HG03039 (cell line): ENCODE measurements around the gene IP6K3.

Experiments used
- ATAC-seq: cut with Tn5 transposase; IDR thresholded peaks from one replicate; pipeline ENCODE4 v1.9.1; 2021; ENCODE audit warnings: mild to moderate bottlenecking, moderate library complexity; ENCODE audit not compliant: unreplicated experiment

Gene IP6K3

DNA sequence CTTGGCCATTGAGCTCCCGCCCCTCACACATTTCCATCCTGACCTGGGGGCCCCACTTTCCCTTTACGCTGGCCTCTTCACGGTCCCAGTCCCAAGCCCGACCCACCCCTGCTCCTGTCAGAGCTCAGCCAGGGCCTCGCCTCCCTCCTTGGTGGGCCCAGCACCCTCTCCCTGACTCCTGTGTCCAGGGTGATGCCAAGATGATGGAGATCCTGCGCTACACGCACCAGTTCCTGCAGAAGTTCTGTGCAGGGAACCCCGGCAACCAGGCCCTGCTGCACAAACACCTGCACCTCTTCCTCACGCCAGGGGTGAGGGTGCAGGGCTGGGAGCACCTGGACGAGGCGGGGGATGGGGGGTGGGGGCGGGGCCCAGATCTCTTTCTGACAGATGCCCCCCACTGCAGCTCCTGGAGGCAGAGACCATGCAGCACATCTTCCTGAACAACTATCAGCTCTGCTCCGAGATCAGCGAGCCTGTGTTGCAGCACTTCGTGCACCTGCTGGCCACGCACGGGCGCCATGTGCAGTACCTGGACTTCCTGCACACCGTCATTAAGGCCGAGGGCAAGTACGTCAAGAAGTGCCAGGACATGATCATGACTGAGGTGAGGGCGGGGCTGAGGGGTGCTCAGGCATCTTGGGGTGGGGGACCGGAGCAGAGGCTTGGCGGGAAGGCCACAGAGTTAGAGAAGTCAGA is 68.3 kb downstream of the IP6K3 start:
- no peak for ATAC-seq

DNA sequence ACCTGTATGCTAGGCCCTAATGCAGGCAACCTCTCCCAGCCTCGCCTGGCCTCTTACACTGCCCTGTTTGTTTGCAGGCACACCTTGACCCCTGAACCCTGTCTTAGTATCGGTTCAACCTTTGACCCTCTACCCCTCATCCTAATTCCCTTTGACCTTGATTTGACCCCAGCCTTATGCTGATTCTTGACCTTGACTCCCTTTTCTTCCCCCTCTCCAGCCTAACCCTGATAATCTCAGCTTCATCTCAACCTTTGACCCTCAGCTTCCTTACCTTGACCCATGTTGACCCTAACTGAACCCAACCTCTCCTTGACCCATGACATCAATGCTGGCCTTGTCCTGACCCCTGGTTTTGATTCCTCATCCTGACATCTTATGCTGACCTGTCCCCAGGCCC is 69.0 kb downstream of the IP6K3 start:
- no peak for ATAC-seq

DNA sequence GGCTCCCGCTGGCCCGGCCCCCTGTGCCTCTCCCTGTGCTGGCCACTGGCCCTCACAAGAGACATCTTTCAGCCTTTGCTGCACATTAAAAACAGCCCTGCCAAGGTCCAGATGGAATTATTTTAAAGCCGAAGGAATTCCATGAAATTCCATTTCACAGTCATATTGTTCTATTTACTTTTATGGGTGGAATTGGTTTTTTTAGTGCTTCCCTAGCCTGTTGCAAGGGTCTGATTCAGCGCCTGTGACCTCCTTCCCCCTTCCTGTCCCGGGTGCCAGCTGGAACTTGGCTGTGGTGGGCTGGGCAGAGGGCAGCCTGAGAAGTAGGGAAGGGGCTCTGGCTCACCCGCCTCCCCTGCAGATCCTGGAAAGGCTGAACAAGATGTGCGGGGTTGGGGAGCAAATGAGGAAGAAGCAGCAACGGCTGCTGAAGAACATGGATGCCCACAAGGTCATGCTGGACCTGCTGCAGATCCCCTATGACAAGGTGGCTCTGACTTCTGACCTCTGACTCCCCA is 69.5 kb downstream of the IP6K3 start:
- no peak for ATAC-seq

DNA sequence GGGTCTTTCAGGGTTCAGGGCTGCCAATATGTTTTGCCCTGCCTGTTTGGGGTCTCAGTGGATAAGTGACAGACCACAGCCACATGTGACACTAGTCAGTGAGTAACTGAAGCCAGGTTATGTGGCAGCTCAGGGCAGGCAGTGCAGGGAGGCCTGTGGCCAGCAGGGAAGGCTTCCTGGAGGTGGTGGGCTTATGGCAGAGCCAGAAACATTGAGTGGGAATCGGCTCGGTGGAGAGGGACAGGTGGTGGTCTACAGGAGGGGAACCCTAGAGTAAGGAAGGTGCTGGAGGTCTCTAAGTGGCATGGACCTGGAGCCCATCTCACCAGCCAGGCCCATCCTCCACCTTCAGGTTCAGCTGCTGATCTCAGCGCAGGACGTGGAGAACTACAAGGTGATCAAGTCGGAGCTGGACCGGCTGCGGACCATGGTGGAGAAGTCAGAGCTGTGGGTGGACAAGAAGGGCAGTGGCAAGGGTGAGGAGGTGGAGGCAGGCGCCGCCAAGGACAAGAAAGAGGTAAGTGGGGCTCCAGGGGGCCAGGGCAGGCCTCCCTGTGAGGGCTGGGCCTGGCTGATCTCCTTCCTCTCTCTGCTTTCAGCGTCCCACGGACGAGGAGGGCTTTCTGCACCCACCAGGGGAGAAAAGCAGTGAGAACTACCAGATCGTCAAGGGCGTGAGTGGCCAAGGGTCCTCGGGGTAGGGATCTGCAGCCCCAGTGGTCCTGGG is 70.1 kb downstream of the IP6K3 start:
- no peak for ATAC-seq

DNA sequence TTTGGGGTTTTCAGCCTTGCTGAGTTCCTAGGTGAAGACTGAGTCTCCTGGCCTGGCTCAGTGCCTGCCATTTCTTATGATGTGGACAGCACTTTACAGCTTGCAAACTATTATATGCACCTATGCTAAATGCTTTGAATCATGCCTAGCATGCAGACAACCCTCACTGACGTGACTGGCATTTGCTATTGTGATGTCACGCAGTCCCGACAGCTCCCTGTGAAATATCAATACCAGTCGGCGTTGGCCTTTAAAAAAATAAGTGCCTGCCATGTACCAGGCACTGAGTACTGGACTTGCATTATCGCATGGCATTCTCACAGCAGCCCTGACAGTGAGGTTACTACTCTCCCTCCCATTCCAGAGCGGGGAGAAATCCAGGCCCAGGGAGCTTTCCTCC is 70.7 kb downstream of the IP6K3 start:
- no peak for ATAC-seq

DNA sequence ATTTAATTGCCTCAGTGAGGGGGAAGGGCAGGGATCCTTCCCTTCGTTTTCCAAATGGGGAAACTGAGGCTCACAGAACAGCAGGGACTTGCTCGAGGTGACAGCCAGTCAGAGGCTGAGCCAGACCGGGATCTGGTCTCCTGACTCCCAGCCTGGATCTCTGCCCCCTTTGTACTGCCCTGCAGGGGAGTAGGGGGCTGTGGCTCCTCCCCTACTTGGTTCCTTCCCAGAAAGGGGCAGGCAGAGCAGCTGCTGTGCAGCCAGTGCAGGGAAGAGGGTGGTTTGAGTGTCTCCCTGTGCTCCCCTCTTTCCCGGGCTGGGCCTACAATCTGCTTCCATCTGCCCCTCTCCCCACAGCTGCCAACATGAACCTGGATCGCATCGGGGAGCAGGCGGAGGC is 72.9 kb downstream of the IP6K3 start:
- ATAC-seq, result no peak

DNA sequence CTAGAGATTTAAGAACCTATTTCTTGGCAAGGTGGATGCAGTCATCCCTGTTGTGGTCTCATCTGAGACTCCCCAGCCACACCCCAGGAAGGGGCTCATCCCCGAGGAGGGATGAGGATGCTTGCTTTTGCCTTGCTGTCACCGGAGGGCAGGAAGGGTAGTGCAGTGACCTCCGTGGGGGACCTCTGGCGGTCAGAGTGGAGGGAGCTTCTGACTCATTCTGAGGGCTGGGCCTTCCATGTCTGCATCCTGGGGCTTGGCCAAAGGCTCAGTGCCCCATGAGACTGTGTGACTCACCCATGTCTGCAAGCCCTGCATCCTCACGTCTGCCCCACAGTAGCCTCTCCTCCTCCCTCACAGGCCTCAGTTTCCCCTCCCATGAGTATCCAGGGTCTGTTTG is 73.9 kb downstream of the IP6K3 start:
- ATAC-seq, result no peak

DNA sequence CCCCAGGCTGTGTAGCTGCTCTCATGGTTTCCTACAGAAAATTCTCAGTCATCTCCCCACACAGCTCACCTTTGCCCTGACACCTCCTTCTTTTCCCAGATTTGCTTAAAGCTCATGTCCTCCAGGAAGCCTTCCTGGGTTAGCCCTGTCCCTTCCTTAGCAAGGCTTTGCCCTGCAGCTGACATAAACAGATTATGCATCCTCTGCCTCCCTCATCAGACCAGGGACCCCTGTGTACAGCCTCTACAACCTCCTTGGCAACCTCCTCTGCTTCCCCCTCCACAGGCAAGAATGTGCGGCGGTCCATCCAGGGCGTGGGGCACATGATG is 75.0 kb downstream of the IP6K3 start:
- ATAC-seq, result no peak
